WTC11 (cell line): Measurements from ENCODE around the gene SOD2. TPM values are rescaled to one million over a fixed set of nuclear protein-coding genes. Genes with fewer than 3 reads are reported as not detected.

Experiments
- ATAC-seq: fragments of 200-7000 bp; cut with Tn5 transposase; 2 replicates; pipeline ENCODE4 v1.10.0; 2021; ENCODE audit warnings: mild to moderate bottlenecking, moderate library complexity
- Bru-seq: library from RNA; stranded (reverse); fragments of 400-500 nt; gene quantifications from one replicate; lab custom pipeline; 2021; lab: Mats Ljungman, UMichigan
- CTCF ChIA-PET: fragments of 300-600 bp; sonication (Branson Sonifier 250); formaldehyde crosslinking; loops from one replicate; lab custom pipeline; 2021; ENCODE audit warnings: antibody characterized with exemption; lab: Charles Lee
- POLR2A ChIA-PET: fragments of 350-600 bp; sonication (Branson Sonifier 250); formaldehyde crosslinking; loops from one replicate; lab custom pipeline; 2021; ENCODE audit warnings: antibody characterized with exemption; lab: Charles Lee
- DNase-seq: peaks from one replicate; pipeline ENCODE4 v3.0.0; 2021; ENCODE audit warnings: low spot score
- H3K27ac Mint-ChIP-seq: 2 replicates; pipeline ENCODE4 v1.8.0; 2021; ENCODE audit warnings: mixed read lengths
- H3K27me3 Mint-ChIP-seq: 2 replicates; pipeline ENCODE4 v1.8.0; 2021; ENCODE audit warnings: low read depth, mild to moderate bottlenecking, moderate library complexity, mixed read lengths
- H3K36me3 Mint-ChIP-seq: 2 replicates; pipeline ENCODE4 v1.8.0; 2021; ENCODE audit warnings: mixed read lengths
- H3K4me1 Mint-ChIP-seq: 2 replicates; pipeline ENCODE4 v1.8.0; 2022; ENCODE audit warnings: mixed read lengths
- H3K4me3 Mint-ChIP-seq: 2 replicates; pipeline ENCODE4 v1.8.0; 2021; ENCODE audit warnings: mild to moderate bottlenecking, moderate library complexity, mixed read lengths
- H3K9me3 Mint-ChIP-seq: 2 replicates; pipeline ENCODE4 v1.8.0; 2021; ENCODE audit warnings: mixed read lengths
- ESRRA ChIP-seq: sonication (generic); formaldehyde crosslinking; IDR thresholded peaks from 2 replicates; pipeline ENCODE4 v1.8.1; 2022; ENCODE audit warnings: mild to moderate bottlenecking, missing genetic modification reagents, borderline replicate concordance
- FOXK1 ChIP-seq: sonication (generic); formaldehyde crosslinking; IDR thresholded peaks from 2 replicates; pipeline ENCODE4 v1.8.0; 2022; ENCODE audit warnings: mild to moderate bottlenecking, moderate library complexity, missing genetic modification reagents
- JUN ChIP-seq: sonication (generic); formaldehyde crosslinking; IDR thresholded peaks from 2 replicates; pipeline ENCODE4 v1.8.0; 2023; ENCODE audit warnings: mild to moderate bottlenecking, missing genetic modification reagents
- KAT7 ChIP-seq: sonication (generic); formaldehyde crosslinking; IDR thresholded peaks from 2 replicates; pipeline ENCODE4 v1.8.1; 2023; ENCODE audit warnings: missing genetic modification reagents, mild to moderate bottlenecking, borderline replicate concordance
- MYBL2 ChIP-seq: sonication (generic); formaldehyde crosslinking; IDR thresholded peaks from 2 replicates; pipeline ENCODE4 v1.8.1; 2023; ENCODE audit warnings: mild to moderate bottlenecking, moderate library complexity, missing genetic modification reagents
- SMAD4 ChIP-seq: sonication (generic); formaldehyde crosslinking; IDR thresholded peaks from 2 replicates; pipeline ENCODE4 v1.8.0; 2022; ENCODE audit warnings: mild to moderate bottlenecking, missing genetic modification reagents
- SOX15 ChIP-seq: fragments of 250-450 bp; sonication (Bioruptor Pico); IDR thresholded peaks from 2 replicates; pipeline ENCODE4 v1.9.0; 2021; ENCODE audit warnings: mild to moderate bottlenecking
- SP1 ChIP-seq: sonication (generic); formaldehyde crosslinking; conservative IDR thresholded peaks from 2 replicates; pipeline ENCODE4 v1.8.1; 2022; ENCODE audit warnings: missing genetic modification reagents
- TEAD1 ChIP-seq: sonication (generic); formaldehyde crosslinking; IDR thresholded peaks from 2 replicates; pipeline ENCODE4 v1.8.0; 2022; ENCODE audit warnings: mild to moderate bottlenecking, missing genetic modification reagents
- ZNF121 ChIP-seq: sonication (generic); formaldehyde crosslinking; IDR thresholded peaks from 2 replicates; pipeline ENCODE4 v1.8.0; 2023; ENCODE audit warnings: missing genetic modification reagents
- ZNF219 ChIP-seq: sonication (generic); formaldehyde crosslinking; IDR thresholded peaks from 2 replicates; pipeline ENCODE4 v1.8.0; 2023; ENCODE audit warnings: missing genetic modification reagents, mild to moderate bottlenecking, borderline replicate concordance
- ZNF396 ChIP-seq: fragments of 250-450 bp; sonication (Bioruptor Pico); IDR thresholded peaks from 2 replicates; pipeline ENCODE4 v1.8.0; 2021; ENCODE audit warnings: mild to moderate bottlenecking, moderate library complexity, borderline replicate concordance
- long read RNA-seq, 3 experiments: library from RNA in 1 of 3; library from capped mRNA in 1 of 3; library from polyadenylated mRNA in 1 of 3; unstranded in 2 of 3; stranded (forward) in 1 of 3; transcript quantifications; one replicate each; pipeline ENCODE4 v2.0.0, GENCODE V29; 2021
- total RNA-seq: library from RNA; stranded (reverse); gene quantifications from 3 replicates; pipeline ENCODE4 v1.2.3, GENCODE V29; 2021
- TF ChIP-seq, protein P1 (sequence below): fragments of 250-450 bp; sonication (Bioruptor Pico); conservative IDR thresholded peaks from 2 replicates; pipeline ENCODE4 v1.9.0; 2021; ENCODE audit warnings: mild to moderate bottlenecking
- TF ChIP-seq, protein P2 (sequence below): sonication (generic); formaldehyde crosslinking; IDR thresholded peaks from 2 replicates; pipeline ENCODE4 v1.8.0; 2022; ENCODE audit warnings: mild to moderate bottlenecking, missing genetic modification reagents
- TF ChIP-seq, protein P3 (sequence below): sonication (generic); formaldehyde crosslinking; IDR thresholded peaks from 2 replicates; pipeline ENCODE4 v1.8.1; 2022; ENCODE audit warnings: mild to moderate bottlenecking, missing genetic modification reagents, moderate library complexity, borderline replicate concordance
- TF ChIP-seq, protein P4 (sequence below): sonication (generic); formaldehyde crosslinking; IDR thresholded peaks from 2 replicates; pipeline ENCODE4 v1.8.0; 2022; ENCODE audit warnings: mild to moderate bottlenecking, missing genetic modification reagents
- TF ChIP-seq, protein P5 (sequence below): sonication (generic); formaldehyde crosslinking; IDR thresholded peaks from 2 replicates; pipeline ENCODE4 v1.8.1; 2023; ENCODE audit warnings: mild to moderate bottlenecking, missing genetic modification reagents
- TF ChIP-seq, protein P6 (sequence below): sonication (generic); formaldehyde crosslinking; IDR thresholded peaks from 2 replicates; pipeline ENCODE4 v1.8.1; 2023; ENCODE audit warnings: mild to moderate bottlenecking, missing genetic modification reagents, borderline replicate concordance
- TF ChIP-seq, protein P7 (sequence below): fragments of 250-450 bp; sonication (Bioruptor Pico); IDR thresholded peaks from 2 replicates; pipeline ENCODE4 v1.9.0; 2021; ENCODE audit warnings: moderate library complexity, mild to moderate bottlenecking, inconsistent platforms, borderline replicate concordance
- TF ChIP-seq, protein P8 (sequence below): sonication (generic); formaldehyde crosslinking; IDR thresholded peaks from 2 replicates; pipeline ENCODE4 v1.8.1; 2022; ENCODE audit warnings: low read depth, missing genetic modification reagents, borderline replicate concordance

The SOD2 gene
- total RNA-seq = 79.8 to 86.3 TPM (median 82.6 TPM) in 3 replicates
- Bru-seq, nascent RNA = percentile 83 among the genes with signal in this experiment
- long read RNA-seq, experiment 1, full-length matches to known transcripts = 317 of 372 reads
- long read RNA-seq, experiment 1, partial matches to known transcripts = 6 of 372 reads
- long read RNA-seq, experiment 1, other reads (novel, unspliced or antisense) = 49 of 372 reads
- long read RNA-seq, experiment 2, full-length matches to known transcripts = 18 of 86 reads
- long read RNA-seq, experiment 2, partial matches to known transcripts = 58 of 86 reads
- long read RNA-seq, experiment 2, other reads (novel, unspliced or antisense) = 10 of 86 reads
- long read RNA-seq, experiment 3, full-length matches to known transcripts = 45 of 56 reads
- long read RNA-seq, experiment 3, partial matches to known transcripts = 4 of 56 reads
- long read RNA-seq, experiment 3, other reads (novel, unspliced or antisense) = 7 of 56 reads

DNA sequence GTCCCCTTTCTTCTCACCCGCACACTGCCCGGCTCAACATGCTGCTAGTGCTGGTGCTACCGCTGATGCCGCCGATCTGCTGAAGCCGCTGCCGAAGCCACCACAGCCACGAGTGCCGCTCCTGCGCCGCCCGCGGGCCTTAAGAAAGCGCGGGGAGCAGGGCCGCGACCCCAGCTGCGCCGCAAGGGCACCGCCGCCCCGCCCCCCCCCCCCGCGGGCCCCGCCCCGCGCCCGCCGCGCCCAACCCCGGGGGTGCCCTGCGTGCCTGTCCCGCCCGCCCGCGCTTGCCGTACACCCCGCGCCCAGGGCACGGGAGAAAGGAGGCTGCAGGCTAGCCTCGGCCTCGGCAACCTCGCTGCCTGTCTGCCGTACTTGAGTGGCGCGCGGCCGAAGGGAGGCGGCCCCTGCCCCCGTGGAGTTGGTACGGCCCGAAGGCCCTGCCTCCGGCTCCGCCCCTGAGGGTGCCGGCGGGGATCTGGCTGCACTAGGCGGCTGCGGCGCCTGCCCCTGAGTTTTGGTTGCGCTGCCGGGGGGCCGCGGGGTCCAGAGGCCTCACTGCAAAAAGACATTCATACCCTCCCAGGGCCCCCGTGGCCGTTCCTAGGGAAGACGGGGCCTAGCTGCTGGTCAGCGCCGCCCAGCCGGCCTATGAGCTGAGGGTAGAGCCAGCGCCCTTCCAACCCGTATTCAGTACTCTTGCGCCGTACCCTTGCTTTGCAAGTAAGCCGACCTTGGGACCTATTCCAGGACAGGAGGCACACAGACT lies at the start of gene SOD2:
SOD2 (minus strand) TSS at position 114 of the 766 bp plus-strand sequence; CDS start at position 40, 74 bp downstream.
- Mint-ChIP-seq H3K36me3 (peaks cover 7% of the 10 kb centered on the region), H3K9me3 (no peaks in the 10 kb centered on the region), H3K27me3 (no peaks in the 10 kb centered on the region; the same call in 1 of the 2 replicates), H3K27ac (peak within 1 kb of the TSS; percentile 84), H3K4me3 (peak within 1 kb of the TSS; percentile 85), H3K4me1 (peaks cover 25% of the 10 kb centered on the region)
- ChIA-PET CTCF (interaction anchor here (1.1 to 2.8 kb wide), 3 partner anchors 33 to 97 kb away, joined by 3 to 8 read pairs (median 8); partner anchors contain the start of genes MRPL18 and TCP1), POLR2A (interaction anchor here (0.6 to 3.0 kb wide), 4 partner anchors 34 to 1815 kb away, joined by 3 to 20 read pairs (median 4); partner anchors contain the start of gene WTAP)
- ATAC-seq = peak; percentile 81
- DNase-seq = peak; percentile 87
- TF ChIP-seq, protein P1, sequence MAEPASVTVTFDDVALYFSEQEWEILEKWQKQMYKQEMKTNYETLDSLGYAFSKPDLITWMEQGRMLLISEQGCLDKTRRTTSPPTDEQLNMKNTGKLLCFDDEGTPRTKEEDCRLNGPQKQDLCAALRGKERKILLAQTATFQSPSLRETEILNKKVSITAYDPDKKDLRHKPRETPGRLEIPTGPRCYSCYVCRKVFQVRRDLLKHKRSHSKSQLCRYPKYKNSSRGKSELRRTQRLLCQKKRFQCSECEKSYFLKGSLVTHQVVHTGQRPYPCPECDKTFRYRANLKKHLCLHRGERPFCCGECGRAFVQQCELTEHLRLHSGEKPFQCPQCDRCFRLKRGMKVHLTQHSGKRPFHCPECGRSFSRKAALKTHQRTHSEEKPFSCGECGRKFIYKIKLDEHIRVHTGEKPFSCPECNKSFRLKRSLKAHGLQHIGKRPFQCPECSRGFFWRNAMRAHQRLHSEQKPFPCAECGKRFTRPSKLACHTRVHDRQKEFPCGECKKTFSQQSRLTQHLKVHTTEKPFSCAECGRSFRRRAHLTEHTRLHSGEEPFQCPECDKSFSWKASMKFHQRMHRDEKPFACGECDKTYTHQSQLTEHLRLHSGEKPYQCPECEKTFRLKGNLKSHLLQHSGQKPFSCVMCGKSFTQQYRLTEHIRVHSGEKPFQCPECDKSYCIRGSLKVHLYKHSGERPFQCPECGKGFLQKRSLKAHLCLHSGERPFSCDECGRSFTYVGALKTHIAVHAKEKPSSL (CRISPR knock-in tag) = no peak
- TF ChIP-seq, protein P2, sequence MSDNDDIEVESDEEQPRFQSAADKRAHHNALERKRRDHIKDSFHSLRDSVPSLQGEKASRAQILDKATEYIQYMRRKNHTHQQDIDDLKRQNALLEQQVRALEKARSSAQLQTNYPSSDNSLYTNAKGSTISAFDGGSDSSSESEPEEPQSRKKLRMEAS (CRISPR knock-in tag) = peak; percentile 40; the same call in 1 of the 2 replicates
- TF ChIP-seq FOXK1 (CRISPR knock-in tag) (peak; percentile 56; the same call in 1 of the 2 replicates), ZNF396 (CRISPR knock-in tag) (no peak), KAT7 (CRISPR knock-in tag) (peak; percentile 17; the same call in 1 of the 2 replicates), JUN (CRISPR knock-in tag) (peak; percentile 53; the same call in 1 of the 2 replicates), ESRRA (0 out of 2 replicates have a peak, but pooled peaks have one; percentile 39), SP1 (CRISPR knock-in tag) (peak; percentile 86), SOX15 (CRISPR knock-in tag) (no peak), MYBL2 (CRISPR knock-in tag) (no peak), TEAD1 (CRISPR knock-in tag) (peak; percentile 88), SMAD4 (peak; percentile 13; the same call in 1 of the 2 replicates), ZNF121 (CRISPR knock-in tag) (peak; percentile 91), ZNF219 (CRISPR knock-in tag) (0 out of 2 replicates have a peak, but pooled peaks have one; percentile 29)
- TF ChIP-seq, protein P3, sequence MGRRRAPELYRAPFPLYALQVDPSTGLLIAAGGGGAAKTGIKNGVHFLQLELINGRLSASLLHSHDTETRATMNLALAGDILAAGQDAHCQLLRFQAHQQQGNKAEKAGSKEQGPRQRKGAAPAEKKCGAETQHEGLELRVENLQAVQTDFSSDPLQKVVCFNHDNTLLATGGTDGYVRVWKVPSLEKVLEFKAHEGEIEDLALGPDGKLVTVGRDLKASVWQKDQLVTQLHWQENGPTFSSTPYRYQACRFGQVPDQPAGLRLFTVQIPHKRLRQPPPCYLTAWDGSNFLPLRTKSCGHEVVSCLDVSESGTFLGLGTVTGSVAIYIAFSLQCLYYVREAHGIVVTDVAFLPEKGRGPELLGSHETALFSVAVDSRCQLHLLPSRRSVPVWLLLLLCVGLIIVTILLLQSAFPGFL (CRISPR knock-in tag) = no peak
- TF ChIP-seq, protein P4, sequence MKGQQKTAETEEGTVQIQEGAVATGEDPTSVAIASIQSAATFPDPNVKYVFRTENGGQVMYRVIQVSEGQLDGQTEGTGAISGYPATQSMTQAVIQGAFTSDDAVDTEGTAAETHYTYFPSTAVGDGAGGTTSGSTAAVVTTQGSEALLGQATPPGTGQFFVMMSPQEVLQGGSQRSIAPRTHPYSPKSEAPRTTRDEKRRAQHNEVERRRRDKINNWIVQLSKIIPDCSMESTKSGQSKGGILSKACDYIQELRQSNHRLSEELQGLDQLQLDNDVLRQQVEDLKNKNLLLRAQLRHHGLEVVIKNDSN (CRISPR knock-in tag) = no peak
- TF ChIP-seq, protein P5, sequence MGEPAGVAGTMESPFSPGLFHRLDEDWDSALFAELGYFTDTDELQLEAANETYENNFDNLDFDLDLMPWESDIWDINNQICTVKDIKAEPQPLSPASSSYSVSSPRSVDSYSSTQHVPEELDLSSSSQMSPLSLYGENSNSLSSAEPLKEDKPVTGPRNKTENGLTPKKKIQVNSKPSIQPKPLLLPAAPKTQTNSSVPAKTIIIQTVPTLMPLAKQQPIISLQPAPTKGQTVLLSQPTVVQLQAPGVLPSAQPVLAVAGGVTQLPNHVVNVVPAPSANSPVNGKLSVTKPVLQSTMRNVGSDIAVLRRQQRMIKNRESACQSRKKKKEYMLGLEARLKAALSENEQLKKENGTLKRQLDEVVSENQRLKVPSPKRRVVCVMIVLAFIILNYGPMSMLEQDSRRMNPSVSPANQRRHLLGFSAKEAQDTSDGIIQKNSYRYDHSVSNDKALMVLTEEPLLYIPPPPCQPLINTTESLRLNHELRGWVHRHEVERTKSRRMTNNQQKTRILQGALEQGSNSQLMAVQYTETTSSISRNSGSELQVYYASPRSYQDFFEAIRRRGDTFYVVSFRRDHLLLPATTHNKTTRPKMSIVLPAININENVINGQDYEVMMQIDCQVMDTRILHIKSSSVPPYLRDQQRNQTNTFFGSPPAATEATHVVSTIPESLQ (CRISPR knock-in tag) = no peak
- TF ChIP-seq, protein P6, sequence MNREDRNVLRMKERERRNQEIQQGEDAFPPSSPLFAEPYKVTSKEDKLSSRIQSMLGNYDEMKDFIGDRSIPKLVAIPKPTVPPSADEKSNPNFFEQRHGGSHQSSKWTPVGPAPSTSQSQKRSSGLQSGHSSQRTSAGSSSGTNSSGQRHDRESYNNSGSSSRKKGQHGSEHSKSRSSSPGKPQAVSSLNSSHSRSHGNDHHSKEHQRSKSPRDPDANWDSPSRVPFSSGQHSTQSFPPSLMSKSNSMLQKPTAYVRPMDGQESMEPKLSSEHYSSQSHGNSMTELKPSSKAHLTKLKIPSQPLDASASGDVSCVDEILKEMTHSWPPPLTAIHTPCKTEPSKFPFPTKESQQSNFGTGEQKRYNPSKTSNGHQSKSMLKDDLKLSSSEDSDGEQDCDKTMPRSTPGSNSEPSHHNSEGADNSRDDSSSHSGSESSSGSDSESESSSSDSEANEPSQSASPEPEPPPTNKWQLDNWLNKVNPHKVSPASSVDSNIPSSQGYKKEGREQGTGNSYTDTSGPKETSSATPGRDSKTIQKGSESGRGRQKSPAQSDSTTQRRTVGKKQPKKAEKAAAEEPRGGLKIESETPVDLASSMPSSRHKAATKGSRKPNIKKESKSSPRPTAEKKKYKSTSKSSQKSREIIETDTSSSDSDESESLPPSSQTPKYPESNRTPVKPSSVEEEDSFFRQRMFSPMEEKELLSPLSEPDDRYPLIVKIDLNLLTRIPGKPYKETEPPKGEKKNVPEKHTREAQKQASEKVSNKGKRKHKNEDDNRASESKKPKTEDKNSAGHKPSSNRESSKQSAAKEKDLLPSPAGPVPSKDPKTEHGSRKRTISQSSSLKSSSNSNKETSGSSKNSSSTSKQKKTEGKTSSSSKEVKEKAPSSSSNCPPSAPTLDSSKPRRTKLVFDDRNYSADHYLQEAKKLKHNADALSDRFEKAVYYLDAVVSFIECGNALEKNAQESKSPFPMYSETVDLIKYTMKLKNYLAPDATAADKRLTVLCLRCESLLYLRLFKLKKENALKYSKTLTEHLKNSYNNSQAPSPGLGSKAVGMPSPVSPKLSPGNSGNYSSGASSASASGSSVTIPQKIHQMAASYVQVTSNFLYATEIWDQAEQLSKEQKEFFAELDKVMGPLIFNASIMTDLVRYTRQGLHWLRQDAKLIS (CRISPR knock-in tag) = no peak
- TF ChIP-seq, protein P7, sequence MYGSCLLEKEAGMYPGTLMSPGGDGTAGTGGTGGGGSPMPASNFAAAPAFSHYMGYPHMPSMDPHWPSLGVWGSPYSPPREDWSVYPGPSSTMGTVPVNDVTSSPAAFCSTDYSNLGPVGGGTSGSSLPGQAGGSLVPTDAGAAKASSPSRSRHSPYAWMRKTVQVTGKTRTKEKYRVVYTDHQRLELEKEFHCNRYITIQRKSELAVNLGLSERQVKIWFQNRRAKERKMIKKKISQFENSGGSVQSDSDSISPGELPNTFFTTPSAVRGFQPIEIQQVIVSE (CRISPR knock-in tag) = no peak
- TF ChIP-seq, protein P8, sequence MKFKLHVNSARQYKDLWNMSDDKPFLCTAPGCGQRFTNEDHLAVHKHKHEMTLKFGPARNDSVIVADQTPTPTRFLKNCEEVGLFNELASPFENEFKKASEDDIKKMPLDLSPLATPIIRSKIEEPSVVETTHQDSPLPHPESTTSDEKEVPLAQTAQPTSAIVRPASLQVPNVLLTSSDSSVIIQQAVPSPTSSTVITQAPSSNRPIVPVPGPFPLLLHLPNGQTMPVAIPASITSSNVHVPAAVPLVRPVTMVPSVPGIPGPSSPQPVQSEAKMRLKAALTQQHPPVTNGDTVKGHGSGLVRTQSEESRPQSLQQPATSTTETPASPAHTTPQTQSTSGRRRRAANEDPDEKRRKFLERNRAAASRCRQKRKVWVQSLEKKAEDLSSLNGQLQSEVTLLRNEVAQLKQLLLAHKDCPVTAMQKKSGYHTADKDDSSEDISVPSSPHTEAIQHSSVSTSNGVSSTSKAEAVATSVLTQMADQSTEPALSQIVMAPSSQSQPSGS (CRISPR knock-in tag) = no peak
